GM19463 (cell line): ENCODE data around the gene LEP.
"Not testable (repeated sequence)": the region's sequence is repeated elsewhere in the genome, so short reads cannot be mapped to it uniquely, and the experiment has no call there.

Source experiments
- ATAC-seq: cut with Tn5 transposase; IDR thresholded peaks from one replicate; pipeline ENCODE4 v1.9.1; 2021; ENCODE audit warnings: mild to moderate bottlenecking, moderate library complexity; ENCODE audit not compliant: unreplicated experiment

LEP gene

GRCh38 chr7:128210590-128211570, 30.2 kb upstream of the LEP start:
- no peak for ATAC-seq

- no peak for ATAC-seq
These were observed 29.5 kb upstream of the LEP start for GRCh38 chr7:128211626-128212025.

- ATAC-seq = no peak
These were observed 26.6 kb upstream of the LEP start for GRCh38 chr7:128214463-128214862.

GRCh38 chr7:128215281-128215680, 25.8 kb upstream of the LEP start:
- ATAC-seq = no peak

GRCh38 chr7:128215739-128216138, 25.3 kb upstream of the LEP start:
- ATAC-seq = no peak

GRCh38 chr7:128217030-128217805, 23.9 kb upstream of the LEP start:
- no peak for ATAC-seq

GRCh38 chr7:128217967-128218652, 23.0 kb upstream of the LEP start:
- ATAC-seq = no peak

GRCh38 chr7:128219636-128220035, 21.4 kb upstream of the LEP start:
- ATAC-seq = no peak

GRCh38 chr7:128221929-128222403, 19.1 kb upstream of the LEP start:
- ATAC-seq = peak; percentile 44

GRCh38 chr7:128226132-128226980, 14.7 kb upstream of the LEP start:
- ATAC-seq = no peak

GRCh38 chr7:128227271-128227670, 13.8 kb upstream of the LEP start:
- no peak for ATAC-seq

GRCh38 chr7:128231021-128231420, 10.1 kb upstream of the LEP start:
- no peak for ATAC-seq

- ATAC-seq = no peak
These were observed 9.4 kb upstream of the LEP start for GRCh38 chr7:128231677-128232076.

GRCh38 chr7:128233471-128233870, 7.6 kb upstream of the LEP start:
- ATAC-seq = no peak

- ATAC-seq = no peak
These were observed 6.5 kb upstream of the LEP start for GRCh38 chr7:128234476-128235026.

GRCh38 chr7:128235471-128235870, 5.6 kb upstream of the LEP start:
- ATAC-seq = no peak

- no peak for ATAC-seq
These were observed 4.0 kb upstream of the LEP start for GRCh38 chr7:128236924-128237586.

GRCh38 chr7:128239146-128239545, 1.9 kb upstream of the LEP start:
- ATAC-seq = not testable (repeated sequence)

- no peak for ATAC-seq
These were observed 1.6 kb downstream of the LEP start for GRCh38 chr7:128242661-128243060.
